H7 (cell line): ENCODE measurements around the gene NLGN3. TPM values are rescaled to one million over a fixed set of nuclear protein-coding genes. Genes with fewer than 3 reads are reported as not detected.
A peak's percentile ranks its signal among the peaks of the same experiment; 100 is the strongest.

Source experiments
- DNase-seq: peaks from one replicate; pipeline ENCODE4 v3.0.0; 2012
- H3K27me3 ChIP-seq: 2 replicates; pipeline ENCODE4 v1.6.0; 2011; ENCODE audit warnings: mild to moderate bottlenecking, low read length; ENCODE audit not compliant: control insufficient read depth, insufficient read depth
- H3K36me3 ChIP-seq: replicated peaks from 2 replicates; pipeline ENCODE4 v1.5.1; 2011; ENCODE audit warnings: low read length; ENCODE audit not compliant: control insufficient read depth, insufficient read depth
- H3K4me3 ChIP-seq: 2 replicates; pipeline ENCODE4 v1.5.1; 2011; ENCODE audit warnings: low read depth, mild to moderate bottlenecking, control low read depth, low read length, moderate library complexity; ENCODE audit not compliant: insufficient read depth
- total RNA-seq: library from RNA; depleted of rRNA; stranded (reverse); fragments of >200 nt; shearing (Covaris generic); gene quantifications from 2 replicates; pipeline ENCODE4 v1.2.3, GENCODE V29; 2014

Gene NLGN3
- total RNA-seq, 1 experiment from 2014 or later, result 4.6 TPM

- Histone ChIP-seq H3K4me3 (no peak overlapping the region), H3K27me3 (0 out of 2 replicates have a peak, but pooled peaks cover 2% of the 10 kb centered on the region), H3K36me3 (no peaks in the 10 kb centered on the region)
- no peak for DNase-seq
Measured at GRCh38 chrX:71147496-71148277, 3.0 kb downstream of the NLGN3 start.

GRCh38 chrX:71148278-71148663 is 3.6 kb downstream of the NLGN3 start:
- Histone ChIP-seq H3K27me3 (0 out of 2 replicates have a peak, but pooled peaks cover 2% of the 10 kb centered on the region), H3K4me3 (no peak overlapping the region), H3K36me3 (no peaks in the 10 kb centered on the region)
- no peak for DNase-seq

- no peak for DNase-seq
- H3K27me3 ChIP-seq, result no peaks in the 10 kb centered on the region
- no peak overlapping the region for H3K4me3 ChIP-seq
- H3K36me3 ChIP-seq, result no peaks in the 10 kb centered on the region; the same call in none of the 2 replicates
Measured at GRCh38 chrX:71151366-71151765, 6.7 kb downstream of the NLGN3 start.

- Histone ChIP-seq H3K4me3 (no peak overlapping the region), H3K27me3 (no peaks in the 10 kb centered on the region), H3K36me3 (no peaks in the 10 kb centered on the region; the same call in none of the 2 replicates)
- DNase-seq, result no peak
Measured at GRCh38 chrX:71154196-71154595, 9.6 kb downstream of the NLGN3 start.

- H3K36me3 ChIP-seq, result no peaks in the 10 kb centered on the region; the same call in none of the 2 replicates
- no peak for DNase-seq
- no peaks in the 10 kb centered on the region for H3K27me3 ChIP-seq
- H3K4me3 ChIP-seq, result no peak overlapping the region
Measured at GRCh38 chrX:71154641-71155040, 10.0 kb downstream of the NLGN3 start.

GRCh38 chrX:71158603-71159002 is 14.0 kb downstream of the NLGN3 start:
- Histone ChIP-seq H3K36me3 (no peaks in the 10 kb centered on the region; the same call in none of the 2 replicates), H3K27me3 (no peaks in the 10 kb centered on the region), H3K4me3 (no peak overlapping the region)
- DNase-seq, result no peak

GRCh38 chrX:71159335-71159734 is 14.7 kb downstream of the NLGN3 start:
- no peaks in the 10 kb centered on the region; the same call in none of the 2 replicates for H3K36me3 ChIP-seq
- no peak for DNase-seq
- H3K27me3 ChIP-seq, result no peaks in the 10 kb centered on the region
- no peak overlapping the region for H3K4me3 ChIP-seq

- DNase-seq, result no peak
- Histone ChIP-seq H3K27me3 (no peaks in the 10 kb centered on the region), H3K4me3 (no peak overlapping the region), H3K36me3 (no peaks in the 10 kb centered on the region; the same call in 1 of the 2 replicates)
Measured at GRCh38 chrX:71160475-71160874, 15.8 kb downstream of the NLGN3 start.

- DNase-seq, result peak; percentile 69
- Histone ChIP-seq H3K36me3 (no peaks in the 10 kb centered on the region), H3K4me3 (no peak overlapping the region), H3K27me3 (no peaks in the 10 kb centered on the region)
Measured at GRCh38 chrX:71162981-71163380, 18.3 kb downstream of the NLGN3 start.

- H3K36me3 ChIP-seq, result no peaks in the 10 kb centered on the region
- no peak for DNase-seq
- no peaks in the 10 kb centered on the region for H3K27me3 ChIP-seq
- no peak overlapping the region for H3K4me3 ChIP-seq
Measured at GRCh38 chrX:71164071-71164470, 19.4 kb downstream of the NLGN3 start.

GRCh38 chrX:71166461-71166860 is 21.8 kb downstream of the NLGN3 start:
- Histone ChIP-seq H3K4me3 (no peak overlapping the region), H3K36me3 (no peaks in the 10 kb centered on the region), H3K27me3 (no peaks in the 10 kb centered on the region)
- DNase-seq, result no peak

- no peaks in the 10 kb centered on the region for H3K27me3 ChIP-seq
- H3K36me3 ChIP-seq, result no peaks in the 10 kb centered on the region
- H3K4me3 ChIP-seq, result no peak overlapping the region
- DNase-seq, result no peak
Measured at GRCh38 chrX:71167031-71167781, 22.6 kb downstream of the NLGN3 start.

GRCh38 chrX:71168134-71168533 is 23.5 kb downstream of the NLGN3 start:
- H3K4me3 ChIP-seq, result no peak overlapping the region
- H3K27me3 ChIP-seq, result no peaks in the 10 kb centered on the region
- no peak for DNase-seq
- no peaks in the 10 kb centered on the region for H3K36me3 ChIP-seq

GRCh38 chrX:71169586-71169985 is 24.9 kb downstream of the NLGN3 start:
- Histone ChIP-seq H3K27me3 (no peaks in the 10 kb centered on the region), H3K36me3 (no peaks in the 10 kb centered on the region), H3K4me3 (no peak overlapping the region)
- DNase-seq, result no peak

GRCh38 chrX:71170660-71171059 is 26.0 kb downstream of the NLGN3 start:
- Histone ChIP-seq H3K4me3 (no peak overlapping the region), H3K27me3 (no peaks in the 10 kb centered on the region), H3K36me3 (no peaks in the 10 kb centered on the region)
- DNase-seq, result no peak
